HEK293T (cell line): ENCODE measurements around the gene DSN1.
A peak's percentile ranks its signal among the peaks of the same experiment; 100 is the strongest.

Experiments used
- CTCF ChIA-PET: fragments of 350-600 bp; formaldehyde crosslinking; extraction: SDS; loops from one replicate; lab custom pipeline; 2021; ENCODE audit warnings: antibody characterized with exemption, inconsistent platforms; lab: Yijun Ruan, JAX
- POLR2A ChIA-PET: fragments of 350-600 bp; formaldehyde crosslinking; extraction: SDS; loops from one replicate; lab custom pipeline; 2020; ENCODE audit warnings: antibody characterized with exemption, inconsistent platforms; lab: Yijun Ruan, JAX
- DNase-seq: peaks from one replicate; pipeline ENCODE4 v3.0.0; 2012; ENCODE audit warnings: mixed read lengths; ENCODE audit errors: extremely low spot score
- ARNT ChIP-seq: fragments of 450-650 bp; IDR thresholded peaks from 2 replicates; pipeline ENCODE4 v1.6.1; 2017; ENCODE audit warnings: mild to moderate bottlenecking
- BHLHE40 ChIP-seq: fragments of 450-650 bp; IDR thresholded peaks from 2 replicates; pipeline ENCODE4 v1.6.1; 2016; ENCODE audit warnings: mild to moderate bottlenecking, moderate library complexity, borderline replicate concordance
- CTBP1 ChIP-seq: fragments of 450-650 bp; IDR thresholded peaks from 2 replicates; pipeline ENCODE4 v1.6.1; 2016; ENCODE audit warnings: borderline replicate concordance
- ELF4 ChIP-seq: fragments of 450-650 bp; IDR thresholded peaks from 2 replicates; pipeline ENCODE4 v1.6.1; 2017; ENCODE audit warnings: antibody characterized with exemption
- FOXA1 ChIP-seq: fragments of 450-650 bp; IDR thresholded peaks from 2 replicates; pipeline ENCODE4 v1.6.1; 2016; ENCODE audit warnings: mild to moderate bottlenecking
- FOXK2 ChIP-seq: fragments of 450-650 bp; IDR thresholded peaks from 2 replicates; pipeline ENCODE4 v1.6.1; 2016; ENCODE audit warnings: mild to moderate bottlenecking
- FOXM1 ChIP-seq: fragments of 450-650 bp; IDR thresholded peaks from 2 replicates; pipeline ENCODE4 v1.6.1; 2017; ENCODE audit warnings: mild to moderate bottlenecking, borderline replicate concordance
- HDGF ChIP-seq: fragments of 450-650 bp; IDR thresholded peaks from 2 replicates; pipeline ENCODE4 v1.6.1; 2017; ENCODE audit warnings: antibody characterized with exemption, borderline replicate concordance
- L3MBTL2 ChIP-seq: fragments of 450-650 bp; conservative IDR thresholded peaks from 2 replicates; pipeline ENCODE4 v1.6.1; 2016; ENCODE audit warnings: mild to moderate bottlenecking
- LEF1 ChIP-seq: fragments of 450-650 bp; IDR thresholded peaks from 2 replicates; pipeline ENCODE4 v1.6.1; 2017; ENCODE audit warnings: mild to moderate bottlenecking, borderline replicate concordance
- NFRKB ChIP-seq: fragments of 450-650 bp; IDR thresholded peaks from 2 replicates; pipeline ENCODE4 v1.6.1; 2016; ENCODE audit warnings: mild to moderate bottlenecking, moderate library complexity
- SP1 ChIP-seq: fragments of 450-650 bp; IDR thresholded peaks from 2 replicates; pipeline ENCODE4 v1.6.1; 2017
- TARDBP ChIP-seq: fragments of 450-650 bp; IDR thresholded peaks from 2 replicates; pipeline ENCODE4 v1.6.1; 2016
- ZNF384 ChIP-seq: fragments of 450-650 bp; IDR thresholded peaks from 2 replicates; pipeline ENCODE4 v1.6.1; 2016
- TF ChIP-seq, protein P1 (sequence below): fragments of 450-650 bp; IDR thresholded peaks from 2 replicates; pipeline ENCODE4 v1.6.1; 2016

The DSN1 gene, protein sequence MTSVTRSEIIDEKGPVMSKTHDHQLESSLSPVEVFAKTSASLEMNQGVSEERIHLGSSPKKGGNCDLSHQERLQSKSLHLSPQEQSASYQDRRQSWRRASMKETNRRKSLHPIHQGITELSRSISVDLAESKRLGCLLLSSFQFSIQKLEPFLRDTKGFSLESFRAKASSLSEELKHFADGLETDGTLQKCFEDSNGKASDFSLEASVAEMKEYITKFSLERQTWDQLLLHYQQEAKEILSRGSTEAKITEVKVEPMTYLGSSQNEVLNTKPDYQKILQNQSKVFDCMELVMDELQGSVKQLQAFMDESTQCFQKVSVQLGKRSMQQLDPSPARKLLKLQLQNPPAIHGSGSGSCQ

DNA sequence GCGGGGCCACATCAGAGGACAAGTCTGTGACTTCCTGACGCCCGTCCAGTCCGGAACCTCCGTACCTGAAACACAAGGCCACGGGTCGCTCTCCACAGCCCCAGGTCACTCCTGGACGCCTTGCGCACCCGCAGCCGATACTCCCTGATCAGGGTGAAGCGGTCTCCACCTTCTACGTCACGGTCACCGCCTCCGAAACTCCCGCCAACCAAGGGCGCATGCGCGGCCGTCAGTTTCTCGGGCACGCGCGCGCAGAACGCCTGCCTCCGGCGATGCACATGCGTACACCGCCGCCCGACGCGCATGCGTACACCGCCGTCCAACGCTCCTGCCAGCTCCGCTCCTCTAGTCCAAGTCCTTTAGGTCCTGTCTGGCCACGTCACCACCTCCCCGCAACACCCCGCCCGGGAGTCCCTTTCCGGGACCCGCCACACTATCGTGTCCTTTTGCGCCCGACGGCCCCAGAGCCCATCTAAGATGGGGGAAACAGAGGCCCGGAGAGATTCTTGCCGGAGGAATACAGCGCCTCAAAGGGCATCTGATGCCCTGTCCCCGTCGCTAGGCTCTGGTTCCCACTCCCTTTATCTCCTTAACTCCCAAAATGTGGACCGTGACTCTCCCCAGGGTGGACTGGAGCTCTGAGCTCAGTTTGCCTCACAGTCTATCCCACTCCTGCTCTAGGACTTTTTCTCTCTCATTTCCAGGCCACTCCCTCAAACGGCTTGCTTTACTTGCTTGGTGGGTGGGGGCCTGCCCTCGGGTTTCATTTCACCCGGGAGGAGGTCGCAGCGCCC lies at the start of gene DSN1:
TSS of gene DSN1 (minus strand) at position 167 of the 794 bp plus-strand sequence. CDS start 2,305 bp downstream, outside the sequence.
- POLR2A ChIA-PET, result interaction anchor here (0.6 to 1.9 kb wide), 26 partner anchors 9 to 1699 kb away, joined by 3 to 14 read pairs (median 3); partner anchors contain the start of genes NDRG3, RAB5IF and RALGAPB
- TF ChIP-seq, protein P1, sequence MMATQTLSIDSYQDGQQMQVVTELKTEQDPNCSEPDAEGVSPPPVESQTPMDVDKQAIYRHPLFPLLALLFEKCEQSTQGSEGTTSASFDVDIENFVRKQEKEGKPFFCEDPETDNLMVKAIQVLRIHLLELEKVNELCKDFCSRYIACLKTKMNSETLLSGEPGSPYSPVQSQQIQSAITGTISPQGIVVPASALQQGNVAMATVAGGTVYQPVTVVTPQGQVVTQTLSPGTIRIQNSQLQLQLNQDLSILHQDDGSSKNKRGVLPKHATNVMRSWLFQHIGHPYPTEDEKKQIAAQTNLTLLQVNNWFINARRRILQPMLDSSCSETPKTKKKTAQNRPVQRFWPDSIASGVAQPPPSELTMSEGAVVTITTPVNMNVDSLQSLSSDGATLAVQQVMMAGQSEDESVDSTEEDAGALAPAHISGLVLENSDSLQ, result no peak
- peak; percentile 74 for TF ChIP-seq L3MBTL2
- peak; percentile 98 for DNase-seq
- CTCF ChIA-PET, result interaction anchor here (0.7 to 1.5 kb wide), 8 partner anchors 14 to 93 kb away, joined by 3 to 9 read pairs (median 5); a partner anchor contains a TSS

DNA sequence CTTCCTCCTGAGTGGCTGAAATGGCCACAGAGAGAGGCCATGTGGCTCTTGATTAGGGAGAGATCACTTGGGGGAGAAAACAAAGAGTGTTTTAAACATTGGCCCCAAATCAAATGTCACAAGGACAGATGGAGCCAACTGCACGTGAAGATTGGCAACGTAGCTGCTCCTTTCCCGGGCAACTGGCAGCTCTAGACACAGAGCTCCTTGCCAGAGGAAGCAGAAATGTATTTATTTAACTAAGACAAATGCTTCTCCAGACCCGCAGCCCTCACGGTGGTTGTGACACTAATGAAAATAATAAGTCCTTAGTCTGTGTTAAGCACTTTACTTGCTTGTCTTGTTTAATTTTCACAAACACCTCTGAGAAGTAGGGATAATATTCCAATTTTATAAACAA lies 49.6 kb upstream of the DSN1 start:
- TF ChIP-seq LEF1, result no peak
- no peak for TF ChIP-seq ZNF384
- no peak for TF ChIP-seq TARDBP
- no peak for TF ChIP-seq FOXK2
- TF ChIP-seq HDGF, result no peak
- TF ChIP-seq, protein P1, result no peak
- no peak for TF ChIP-seq FOXM1
- no peak for TF ChIP-seq BHLHE40
- no peak for TF ChIP-seq ARNT
- TF ChIP-seq NFRKB, result no peak
- TF ChIP-seq L3MBTL2, result no peak
- no peak for TF ChIP-seq FOXA1
- TF ChIP-seq ELF4, result no peak
- TF ChIP-seq SP1, result no peak
- no peak for DNase-seq
- ChIA-PET CTCF (interaction anchor here (1.3 kb wide), 1 partner anchor 14 kb away, joined by 5 read pairs; no protein-coding TSS in a partner anchor), POLR2A (interaction anchor here (0.6 kb wide), 1 partner anchor 1698 kb away, joined by 3 read pairs; no protein-coding TSS in a partner anchor)

DNA sequence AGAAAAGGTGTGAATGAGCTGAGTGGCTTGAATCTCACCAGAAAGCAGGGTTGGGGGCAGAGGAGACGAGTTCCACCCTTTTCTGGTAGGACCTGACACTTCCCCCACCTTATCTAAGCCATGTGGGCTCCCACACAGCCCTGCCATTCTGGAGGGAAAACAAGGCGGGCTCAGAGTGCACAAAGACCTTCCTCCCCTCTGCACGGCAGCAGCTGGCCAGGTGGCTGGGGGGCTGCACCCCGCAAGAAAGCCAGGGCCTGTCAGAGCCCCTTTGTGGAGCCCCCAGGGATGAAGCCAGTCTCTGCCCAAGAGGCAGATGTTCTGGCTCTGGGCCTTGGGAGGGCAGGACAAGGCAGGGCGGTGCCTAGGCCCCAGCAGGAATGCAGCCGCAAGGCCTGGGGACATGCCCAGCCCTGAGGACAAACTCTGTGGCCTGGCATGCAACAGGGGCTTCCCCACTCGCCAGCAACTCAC lies 48.4 kb upstream of the DSN1 start:
- ChIA-PET POLR2A (no interaction called here), CTCF (no interaction called here)
- no peak for TF ChIP-seq NFRKB
- TF ChIP-seq FOXK2, result no peak
- no peak for TF ChIP-seq FOXA1
- no peak for TF ChIP-seq CTBP1
- TF ChIP-seq FOXM1, result no peak
- no peak for DNase-seq

DNA sequence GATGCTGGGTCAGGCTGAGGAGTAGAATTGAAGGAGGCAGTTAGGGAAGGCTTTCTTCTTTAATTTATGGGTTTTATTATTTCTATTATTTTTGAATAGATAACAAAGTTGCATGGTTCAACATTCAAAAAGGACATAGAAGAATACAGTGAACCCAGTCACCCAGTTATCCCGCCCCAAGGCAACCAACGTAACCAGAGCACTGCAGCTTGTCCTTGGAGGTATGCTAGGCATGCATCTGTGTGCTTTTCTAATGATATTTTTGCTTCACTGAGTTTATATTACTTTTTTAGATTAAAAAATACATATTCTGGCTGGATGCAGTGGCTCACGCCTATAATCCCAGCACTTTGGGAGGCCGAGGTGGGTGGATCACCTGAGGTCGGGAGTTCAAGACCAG lies 47.4 kb upstream of the DSN1 start:
- DNase-seq, result no peak
- CTCF ChIA-PET, result no interaction called here
- no peak for TF ChIP-seq HDGF
- TF ChIP-seq BHLHE40, result no peak
- TF ChIP-seq, protein P1, result no peak
- TF ChIP-seq LEF1, result no peak
- no peak for TF ChIP-seq FOXA1
- POLR2A ChIA-PET, result no interaction called here

DNA sequence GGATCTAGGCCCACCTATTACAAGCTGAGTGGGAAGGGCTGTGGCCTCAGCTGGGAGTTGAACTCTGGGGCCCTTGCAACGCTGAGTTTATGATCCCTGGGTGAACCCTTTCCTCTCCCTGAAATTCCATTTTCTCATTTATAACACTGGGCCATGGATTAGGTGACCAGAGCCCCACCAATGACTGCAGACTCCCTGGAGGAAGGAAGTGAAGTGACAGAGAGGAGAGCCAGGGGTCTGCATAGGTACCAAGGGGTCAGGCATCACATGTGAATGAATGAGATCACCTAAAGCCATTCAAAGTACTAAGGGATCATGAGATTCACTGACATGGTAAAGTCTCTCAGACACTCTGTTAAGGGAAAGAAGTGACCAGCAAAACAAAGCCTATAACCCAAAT lies 46.5 kb upstream of the DSN1 start:
- CTCF ChIA-PET, result interaction anchor here (1.9 kb wide), 1 partner anchor 11 kb away, joined by 12 read pairs; no protein-coding TSS in a partner anchor
- POLR2A ChIA-PET, result interaction anchor here (1.1 kb wide), 1 partner anchor 15 kb away, joined by 4 read pairs; no protein-coding TSS in a partner anchor
- TF ChIP-seq, protein P1, result no peak
- no peak for TF ChIP-seq FOXM1
- no peak for TF ChIP-seq ARNT
- TF ChIP-seq ZNF384, result no peak
- DNase-seq, result no peak

DNA sequence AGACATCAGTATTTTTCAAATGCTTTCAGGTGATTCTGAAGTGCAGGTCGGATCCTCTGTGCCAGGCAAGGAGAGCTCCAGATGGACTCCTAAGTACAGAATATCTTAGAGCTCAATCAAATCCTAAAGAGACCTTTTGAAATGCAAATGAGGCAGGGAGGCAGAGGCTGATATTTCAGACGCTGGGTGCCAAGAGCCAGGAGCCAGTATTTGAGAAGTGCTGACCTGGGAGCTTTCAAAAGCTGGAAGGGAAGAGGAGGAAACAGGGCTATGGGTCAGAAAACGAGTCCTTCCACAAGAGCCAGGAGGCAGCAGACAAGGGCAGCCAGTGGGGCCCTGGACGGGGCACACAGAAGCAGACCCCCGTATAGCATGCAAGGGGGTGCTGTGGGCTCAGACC lies 46.1 kb upstream of the DSN1 start:
- TF ChIP-seq NFRKB, result no peak
- no peak for TF ChIP-seq FOXA1
- TF ChIP-seq TARDBP, result no peak
- no peak for TF ChIP-seq LEF1
- TF ChIP-seq L3MBTL2, result no peak
- TF ChIP-seq HDGF, result no peak
- no peak for TF ChIP-seq BHLHE40
- TF ChIP-seq FOXM1, result no peak
- TF ChIP-seq ELF4, result no peak
- DNase-seq, result no peak
- ChIA-PET POLR2A (interaction anchor here (1.1 kb wide), 1 partner anchor 16 kb away, joined by 4 read pairs; no protein-coding TSS in a partner anchor), CTCF (interaction anchor here (0.7 to 1.9 kb wide), 2 partner anchors 11 to 649 kb away, joined by 3 to 12 read pairs; no protein-coding TSS in a partner anchor)
